HEK293 (cell line): ENCODE measurements around the gene CFAP58.

Experiments used
- GFI1B ChIP-seq: fragments of 450-650 bp; formaldehyde crosslinking; IDR thresholded peaks from 2 replicates; pipeline ENCODE4 v1.5.1; 2016; ENCODE audit warnings: missing biosample characterization, missing genetic modification characterization
- GLI2 ChIP-seq: fragments of 450-650 bp; formaldehyde crosslinking; IDR thresholded peaks from 2 replicates; pipeline ENCODE4; 2017; ENCODE audit warnings: missing biosample characterization, missing genetic modification characterization, low read depth, borderline replicate concordance
- GLIS2 ChIP-seq: fragments of 450-650 bp; formaldehyde crosslinking; IDR thresholded peaks from 2 replicates; pipeline ENCODE4 v1.5.1; 2016; ENCODE audit warnings: missing biosample characterization, missing genetic modification characterization
- HOXD13 ChIP-seq: sonication (generic); formaldehyde crosslinking; IDR thresholded peaks from 2 replicates; pipeline ENCODE4 v1.8.0; 2022; ENCODE audit warnings: missing genetic modification reagents, borderline replicate concordance
- SCRT1 ChIP-seq: fragments of 450-650 bp; formaldehyde crosslinking; IDR thresholded peaks from 2 replicates; pipeline ENCODE4 v1.5.1; 2016; ENCODE audit warnings: missing biosample characterization, missing genetic modification characterization, borderline replicate concordance
- SCRT2 ChIP-seq: fragments of 450-650 bp; formaldehyde crosslinking; IDR thresholded peaks from 2 replicates; pipeline ENCODE4 v1.5.1; 2016; ENCODE audit warnings: missing biosample characterization, missing genetic modification characterization
- SP7 ChIP-seq: fragments of 450-650 bp; formaldehyde crosslinking; IDR thresholded peaks from 2 replicates; pipeline ENCODE4 v1.5.1; 2016; ENCODE audit warnings: missing biosample characterization, missing genetic modification characterization
- WT1 ChIP-seq: fragments of 450-650 bp; formaldehyde crosslinking; IDR thresholded peaks from 2 replicates; pipeline ENCODE4 v1.5.1; 2016; ENCODE audit warnings: missing biosample characterization, missing genetic modification characterization
- YY2 ChIP-seq: fragments of 450-650 bp; formaldehyde crosslinking; IDR thresholded peaks from 2 replicates; pipeline ENCODE4 v1.5.1; 2016; ENCODE audit warnings: missing biosample characterization, missing genetic modification characterization
- ZBTB48 ChIP-seq: fragments of 450-650 bp; formaldehyde crosslinking; IDR thresholded peaks from 2 replicates; pipeline ENCODE4 v1.5.1; 2016; ENCODE audit warnings: missing biosample characterization, missing genetic modification characterization
- ZNF114 ChIP-seq: fragments of 450-650 bp; formaldehyde crosslinking; IDR thresholded peaks from 2 replicates; pipeline ENCODE4 v1.5.0; 2017; ENCODE audit warnings: missing biosample characterization, missing genetic modification characterization
- ZNF133 ChIP-seq: fragments of 450-650 bp; formaldehyde crosslinking; IDR thresholded peaks from 2 replicates; pipeline ENCODE4 v1.5.1; 2016; ENCODE audit warnings: missing biosample characterization, missing genetic modification characterization
- ZNF146 ChIP-seq: fragments of 450-650 bp; formaldehyde crosslinking; IDR thresholded peaks from 2 replicates; pipeline ENCODE4 v1.5.1; 2016; ENCODE audit warnings: missing biosample characterization, missing genetic modification characterization
- ZNF16 ChIP-seq: fragments of 450-650 bp; formaldehyde crosslinking; IDR thresholded peaks from 2 replicates; pipeline ENCODE4 v1.5.1; 2016; ENCODE audit warnings: low read depth, missing biosample characterization, missing genetic modification characterization
- ZNF24 ChIP-seq: fragments of 450-650 bp; formaldehyde crosslinking; IDR thresholded peaks from 2 replicates; pipeline ENCODE4 v1.5.1; 2016; ENCODE audit warnings: missing biosample characterization, missing genetic modification characterization
- ZNF292 ChIP-seq: fragments of 450-650 bp; formaldehyde crosslinking; IDR thresholded peaks from 2 replicates; pipeline ENCODE4 v1.5.1; 2016; ENCODE audit warnings: low read depth, missing biosample characterization, missing genetic modification characterization, borderline replicate concordance
- ZNF311 ChIP-seq: fragments of 450-650 bp; formaldehyde crosslinking; IDR thresholded peaks from 2 replicates; pipeline ENCODE4 v1.5.1; 2017; ENCODE audit warnings: missing biosample characterization, missing genetic modification characterization, borderline replicate concordance
- ZNF335 ChIP-seq: fragments of 450-650 bp; formaldehyde crosslinking; conservative IDR thresholded peaks from 2 replicates; pipeline ENCODE4 v1.5.1; 2016; ENCODE audit warnings: missing biosample characterization, missing genetic modification characterization
- ZNF366 ChIP-seq: fragments of 450-650 bp; formaldehyde crosslinking; conservative IDR thresholded peaks from 2 replicates; pipeline ENCODE4 v1.5.1; 2016; ENCODE audit warnings: missing biosample characterization, missing genetic modification characterization
- ZNF37A ChIP-seq: fragments of 450-650 bp; IDR thresholded peaks from 2 replicates; pipeline ENCODE4 v1.5.1; 2018; ENCODE audit warnings: missing biosample characterization, missing genetic modification characterization
- ZNF394 ChIP-seq: fragments of 450-650 bp; formaldehyde crosslinking; IDR thresholded peaks from 2 replicates; pipeline ENCODE4 v1.5.1; 2016; ENCODE audit warnings: missing biosample characterization, missing genetic modification characterization, mild to moderate bottlenecking, moderate library complexity, borderline replicate concordance
- ZNF48 ChIP-seq: fragments of 450-650 bp; formaldehyde crosslinking; IDR thresholded peaks from 2 replicates; pipeline ENCODE4 v1.5.1; 2016; ENCODE audit warnings: missing biosample characterization, missing genetic modification characterization
- ZNF561 ChIP-seq: fragments of 450-650 bp; IDR thresholded peaks from 2 replicates; pipeline ENCODE4 v1.5.1; 2018; ENCODE audit warnings: missing biosample characterization, missing genetic modification characterization, borderline replicate concordance
- ZNF624 ChIP-seq: fragments of 450-650 bp; formaldehyde crosslinking; IDR thresholded peaks from 2 replicates; pipeline ENCODE4 v1.5.1; 2017; ENCODE audit warnings: missing biosample characterization, missing genetic modification characterization
- ZNF626 ChIP-seq: fragments of 450-650 bp; sonication (Bioruptor Pico); formaldehyde crosslinking; IDR thresholded peaks from 2 replicates; pipeline ENCODE4 v1.5.1; 2018; ENCODE audit warnings: missing biosample characterization, missing genetic modification characterization, inconsistent platforms
- ZNF660 ChIP-seq: fragments of 450-650 bp; IDR thresholded peaks from 2 replicates; pipeline ENCODE4 v1.5.1; 2018; ENCODE audit warnings: missing biosample characterization, mild to moderate bottlenecking, missing genetic modification characterization
- ZNF701 ChIP-seq: fragments of 450-650 bp; formaldehyde crosslinking; IDR thresholded peaks from 2 replicates; pipeline ENCODE4 v1.5.1; 2016; ENCODE audit warnings: missing biosample characterization, missing genetic modification characterization
- ZNF76 ChIP-seq: fragments of 450-650 bp; formaldehyde crosslinking; IDR thresholded peaks from 2 replicates; pipeline ENCODE4; 2016; ENCODE audit warnings: low read depth, missing biosample characterization, missing genetic modification characterization, borderline replicate concordance
- ZNF785 ChIP-seq: fragments of 450-650 bp; formaldehyde crosslinking; IDR thresholded peaks from 2 replicates; pipeline ENCODE4 v1.5.1; 2016; ENCODE audit warnings: missing biosample characterization, missing genetic modification characterization
- ZSCAN16 ChIP-seq: fragments of 450-650 bp; formaldehyde crosslinking; IDR thresholded peaks from 2 replicates; pipeline ENCODE4 v1.5.1; 2016; ENCODE audit warnings: missing biosample characterization, missing genetic modification characterization
- TF ChIP-seq, protein P1 (sequence below): IDR thresholded peaks from 2 replicates; pipeline ENCODE4 v1.6.1; 2011; ENCODE audit warnings: mild to moderate bottlenecking, low read depth, low read length, borderline replicate concordance
- TF ChIP-seq, protein P2 (sequence below): fragments of 450-650 bp; formaldehyde crosslinking; IDR thresholded peaks from 2 replicates; pipeline ENCODE4 v1.5.1; 2016; ENCODE audit warnings: missing biosample characterization, missing genetic modification characterization
- TF ChIP-seq, protein P3 (sequence below): fragments of 450-650 bp; formaldehyde crosslinking; IDR thresholded peaks from 2 replicates; pipeline ENCODE4 v1.5.1; 2016; ENCODE audit warnings: missing biosample characterization, missing genetic modification characterization, low read depth
- TF ChIP-seq, protein P4 (sequence below): fragments of 450-650 bp; formaldehyde crosslinking; IDR thresholded peaks from 2 replicates; pipeline ENCODE4 v1.5.1; 2016; ENCODE audit warnings: missing biosample characterization, missing genetic modification characterization

The CFAP58 gene

DNA sequence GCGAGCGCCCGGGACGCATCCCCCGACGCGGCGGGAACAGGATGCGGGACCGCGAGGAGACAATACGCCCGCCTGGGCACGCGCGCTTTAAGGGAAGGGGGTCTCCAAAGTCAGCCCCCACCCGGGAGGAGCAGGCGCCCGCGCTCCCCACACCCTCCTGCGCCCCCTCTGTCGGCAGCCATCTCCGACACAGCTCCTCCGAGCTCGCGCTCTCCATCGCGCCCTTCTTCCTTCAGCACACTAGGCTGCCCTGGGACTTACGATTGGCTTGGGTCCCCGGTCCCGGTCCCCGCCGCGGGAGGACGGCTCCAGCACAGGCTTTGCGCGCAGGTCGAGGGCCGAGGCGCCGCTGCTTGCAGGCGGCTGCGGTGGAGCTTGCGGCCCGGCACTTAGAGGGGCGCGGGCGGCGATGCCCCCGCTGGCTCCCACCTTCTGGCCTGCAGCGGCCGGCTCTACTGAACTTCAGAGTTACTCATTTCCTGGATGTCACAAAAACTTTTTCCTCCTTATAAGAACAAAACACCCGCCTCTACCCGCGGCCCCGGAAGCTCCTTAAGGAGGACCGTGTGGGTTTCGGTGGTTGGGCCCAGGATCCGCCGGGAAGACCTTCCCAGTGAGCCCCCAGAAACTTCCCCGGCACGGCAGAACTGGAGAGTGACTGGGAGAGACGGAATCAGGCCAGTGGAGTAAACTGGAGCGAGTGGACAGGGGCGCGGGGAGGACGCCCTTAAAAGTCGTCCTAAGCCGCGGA is 15.5 kb upstream of the CFAP58 start, which contains the start of gene ITPRIP (continued):
- TF ChIP-seq GLI2 (tag by site-specific recombination) (no peak), ZNF366 (0 out of 2 replicates have a peak, but pooled peaks have one; percentile 18), SP7 (peak; percentile 83), SCRT2 (tag by site-specific recombination) (no peak), ZNF311 (no peak), ZNF624 (tag by site-specific recombination) (no peak), ZNF24 (tag by site-specific recombination) (no peak), HOXD13 (CRISPR knock-in tag) (no peak), WT1 (tag by site-specific recombination) (no peak; the same call in 1 of the 2 replicates), ZNF292 (tag by site-specific recombination) (no peak), GLIS2 (tag by site-specific recombination) (peak; percentile 62), ZNF114 (tag by site-specific recombination) (no peak), ZNF146 (tag by site-specific recombination) (no peak), ZSCAN16 (tag by site-specific recombination) (no peak), ZNF785 (tag by site-specific recombination) (no peak), ZNF626 (tag by site-specific recombination) (no peak), ZNF16 (tag by site-specific recombination) (no peak), ZNF37A (tag by site-specific recombination) (no peak), ZNF394 (tag by site-specific recombination) (peak; percentile 37; the same call in 1 of the 2 replicates), ZNF76 (tag by site-specific recombination) (peak; percentile 66; the same call in 1 of the 2 replicates), GFI1B (0 out of 2 replicates have a peak, but pooled peaks have one; percentile 16), YY2 (peak; percentile 53; the same call in 1 of the 2 replicates), ZNF335 (peak; percentile 85; the same call in 1 of the 2 replicates), ZNF48 (tag by site-specific recombination) (no peak), ZNF701 (tag by site-specific recombination) (no peak), ZNF561 (tag by site-specific recombination) (0 out of 2 replicates have a peak, but pooled peaks have one; percentile 34), ZNF133 (tag by site-specific recombination) (no peak), ZBTB48 (0 out of 2 replicates have a peak, but pooled peaks have one; percentile 25), SCRT1 (no peak), ZNF660 (tag by site-specific recombination) (peak; percentile 80; the same call in 1 of the 2 replicates)
- TF ChIP-seq, protein P1, sequence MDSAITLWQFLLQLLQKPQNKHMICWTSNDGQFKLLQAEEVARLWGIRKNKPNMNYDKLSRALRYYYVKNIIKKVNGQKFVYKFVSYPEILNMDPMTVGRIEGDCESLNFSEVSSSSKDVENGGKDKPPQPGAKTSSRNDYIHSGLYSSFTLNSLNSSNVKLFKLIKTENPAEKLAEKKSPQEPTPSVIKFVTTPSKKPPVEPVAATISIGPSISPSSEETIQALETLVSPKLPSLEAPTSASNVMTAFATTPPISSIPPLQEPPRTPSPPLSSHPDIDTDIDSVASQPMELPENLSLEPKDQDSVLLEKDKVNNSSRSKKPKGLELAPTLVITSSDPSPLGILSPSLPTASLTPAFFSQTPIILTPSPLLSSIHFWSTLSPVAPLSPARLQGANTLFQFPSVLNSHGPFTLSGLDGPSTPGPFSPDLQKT: peak; percentile 97
- TF ChIP-seq, protein P2, sequence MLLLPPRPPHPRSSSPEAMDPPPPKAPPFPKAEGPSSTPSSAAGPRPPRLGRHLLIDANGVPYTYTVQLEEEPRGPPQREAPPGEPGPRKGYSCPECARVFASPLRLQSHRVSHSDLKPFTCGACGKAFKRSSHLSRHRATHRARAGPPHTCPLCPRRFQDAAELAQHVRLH (tag by site-specific recombination): peak; percentile 99
- TF ChIP-seq, protein P3, sequence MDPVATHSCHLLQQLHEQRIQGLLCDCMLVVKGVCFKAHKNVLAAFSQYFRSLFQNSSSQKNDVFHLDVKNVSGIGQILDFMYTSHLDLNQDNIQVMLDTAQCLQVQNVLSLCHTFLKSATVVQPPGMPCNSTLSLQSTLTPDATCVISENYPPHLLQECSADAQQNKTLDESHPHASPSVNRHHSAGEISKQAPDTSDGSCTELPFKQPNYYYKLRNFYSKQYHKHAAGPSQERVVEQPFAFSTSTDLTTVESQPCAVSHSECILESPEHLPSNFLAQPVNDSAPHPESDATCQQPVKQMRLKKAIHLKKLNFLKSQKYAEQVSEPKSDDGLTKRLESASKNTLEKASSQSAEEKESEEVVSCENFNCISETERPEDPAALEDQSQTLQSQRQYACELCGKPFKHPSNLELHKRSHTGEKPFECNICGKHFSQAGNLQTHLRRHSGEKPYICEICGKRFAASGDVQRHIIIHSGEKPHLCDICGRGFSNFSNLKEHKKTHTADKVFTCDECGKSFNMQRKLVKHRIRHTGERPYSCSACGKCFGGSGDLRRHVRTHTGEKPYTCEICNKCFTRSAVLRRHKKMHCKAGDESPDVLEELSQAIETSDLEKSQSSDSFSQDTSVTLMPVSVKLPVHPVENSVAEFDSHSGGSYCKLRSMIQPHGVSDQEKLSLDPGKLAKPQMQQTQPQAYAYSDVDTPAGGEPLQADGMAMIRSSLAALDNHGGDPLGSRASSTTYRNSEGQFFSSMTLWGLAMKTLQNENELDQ: no peak
- TF ChIP-seq, protein P4, sequence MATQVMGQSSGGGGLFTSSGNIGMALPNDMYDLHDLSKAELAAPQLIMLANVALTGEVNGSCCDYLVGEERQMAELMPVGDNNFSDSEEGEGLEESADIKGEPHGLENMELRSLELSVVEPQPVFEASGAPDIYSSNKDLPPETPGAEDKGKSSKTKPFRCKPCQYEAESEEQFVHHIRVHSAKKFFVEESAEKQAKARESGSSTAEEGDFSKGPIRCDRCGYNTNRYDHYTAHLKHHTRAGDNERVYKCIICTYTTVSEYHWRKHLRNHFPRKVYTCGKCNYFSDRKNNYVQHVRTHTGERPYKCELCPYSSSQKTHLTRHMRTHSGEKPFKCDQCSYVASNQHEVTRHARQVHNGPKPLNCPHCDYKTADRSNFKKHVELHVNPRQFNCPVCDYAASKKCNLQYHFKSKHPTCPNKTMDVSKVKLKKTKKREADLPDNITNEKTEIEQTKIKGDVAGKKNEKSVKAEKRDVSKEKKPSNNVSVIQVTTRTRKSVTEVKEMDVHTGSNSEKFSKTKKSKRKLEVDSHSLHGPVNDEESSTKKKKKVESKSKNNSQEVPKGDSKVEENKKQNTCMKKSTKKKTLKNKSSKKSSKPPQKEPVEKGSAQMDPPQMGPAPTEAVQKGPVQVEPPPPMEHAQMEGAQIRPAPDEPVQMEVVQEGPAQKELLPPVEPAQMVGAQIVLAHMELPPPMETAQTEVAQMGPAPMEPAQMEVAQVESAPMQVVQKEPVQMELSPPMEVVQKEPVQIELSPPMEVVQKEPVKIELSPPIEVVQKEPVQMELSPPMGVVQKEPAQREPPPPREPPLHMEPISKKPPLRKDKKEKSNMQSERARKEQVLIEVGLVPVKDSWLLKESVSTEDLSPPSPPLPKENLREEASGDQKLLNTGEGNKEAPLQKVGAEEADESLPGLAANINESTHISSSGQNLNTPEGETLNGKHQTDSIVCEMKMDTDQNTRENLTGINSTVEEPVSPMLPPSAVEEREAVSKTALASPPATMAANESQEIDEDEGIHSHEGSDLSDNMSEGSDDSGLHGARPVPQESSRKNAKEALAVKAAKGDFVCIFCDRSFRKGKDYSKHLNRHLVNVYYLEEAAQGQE (tag by site-specific recombination): 0 out of 2 replicates have a peak, but pooled peaks have one; percentile 8
